HG02938 (cell line): ENCODE data around the gene CSF2.

Source experiments
- ATAC-seq: cut with Tn5 transposase; IDR thresholded peaks from one replicate; pipeline ENCODE4 v1.9.1; 2021; ENCODE audit warnings: mild to moderate bottlenecking, moderate library complexity; ENCODE audit not compliant: unreplicated experiment

CSF2 gene

DNA sequence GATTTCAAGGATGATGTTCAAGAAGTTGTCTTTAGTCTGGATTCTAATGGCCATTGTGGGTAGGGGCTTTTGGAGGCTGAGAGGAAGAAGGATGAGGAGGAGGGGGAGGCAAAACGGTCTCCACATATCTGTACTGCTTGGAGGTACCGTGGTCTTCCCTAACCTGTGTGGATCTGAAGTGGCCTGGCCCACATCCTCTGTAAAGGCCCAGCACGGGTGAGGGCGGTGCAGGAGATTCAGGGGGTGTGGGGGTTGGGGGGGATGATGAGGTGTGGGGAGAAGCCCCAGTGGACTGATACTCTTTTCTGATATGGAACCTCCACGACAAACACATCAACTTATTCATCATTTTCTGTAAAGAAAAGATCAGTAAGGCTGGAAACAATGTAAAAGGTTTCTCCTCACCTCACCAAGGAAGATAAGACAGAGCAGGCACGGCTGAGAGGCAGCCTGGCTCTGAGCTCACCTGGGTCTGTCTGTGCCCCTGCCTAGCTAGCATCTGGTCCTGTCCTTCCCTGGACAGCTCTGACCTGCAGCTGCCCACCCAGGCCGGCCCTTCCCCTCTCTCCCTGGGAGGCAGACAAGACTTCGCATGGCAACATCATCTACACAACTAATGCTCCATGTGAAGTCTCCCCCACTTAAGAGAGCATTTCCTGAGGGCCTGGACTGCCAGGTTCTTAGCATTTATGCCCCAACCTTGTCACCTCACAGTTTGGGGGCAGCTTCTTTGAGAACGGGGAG, 18.7 kb upstream of the CSF2 start:
- no peak for ATAC-seq

DNA sequence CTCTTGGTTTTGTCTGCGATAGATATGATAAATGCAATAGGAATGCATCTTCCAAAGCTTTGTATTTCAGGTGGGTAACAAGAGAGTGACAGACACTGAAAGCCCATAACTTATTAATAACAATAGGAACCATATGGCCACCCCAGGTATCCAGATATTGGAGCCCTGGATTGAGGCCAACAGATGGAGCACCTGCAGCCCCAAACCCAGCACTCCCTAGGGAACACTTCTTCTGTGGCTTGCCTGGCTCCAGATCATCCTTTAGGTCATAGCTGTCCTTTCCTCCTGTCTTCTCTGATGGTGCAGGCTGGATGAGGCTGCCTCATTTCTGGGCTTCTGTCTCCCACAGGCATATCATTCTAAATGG, 18.2 kb upstream of the CSF2 start:
- ATAC-seq, result no peak

DNA sequence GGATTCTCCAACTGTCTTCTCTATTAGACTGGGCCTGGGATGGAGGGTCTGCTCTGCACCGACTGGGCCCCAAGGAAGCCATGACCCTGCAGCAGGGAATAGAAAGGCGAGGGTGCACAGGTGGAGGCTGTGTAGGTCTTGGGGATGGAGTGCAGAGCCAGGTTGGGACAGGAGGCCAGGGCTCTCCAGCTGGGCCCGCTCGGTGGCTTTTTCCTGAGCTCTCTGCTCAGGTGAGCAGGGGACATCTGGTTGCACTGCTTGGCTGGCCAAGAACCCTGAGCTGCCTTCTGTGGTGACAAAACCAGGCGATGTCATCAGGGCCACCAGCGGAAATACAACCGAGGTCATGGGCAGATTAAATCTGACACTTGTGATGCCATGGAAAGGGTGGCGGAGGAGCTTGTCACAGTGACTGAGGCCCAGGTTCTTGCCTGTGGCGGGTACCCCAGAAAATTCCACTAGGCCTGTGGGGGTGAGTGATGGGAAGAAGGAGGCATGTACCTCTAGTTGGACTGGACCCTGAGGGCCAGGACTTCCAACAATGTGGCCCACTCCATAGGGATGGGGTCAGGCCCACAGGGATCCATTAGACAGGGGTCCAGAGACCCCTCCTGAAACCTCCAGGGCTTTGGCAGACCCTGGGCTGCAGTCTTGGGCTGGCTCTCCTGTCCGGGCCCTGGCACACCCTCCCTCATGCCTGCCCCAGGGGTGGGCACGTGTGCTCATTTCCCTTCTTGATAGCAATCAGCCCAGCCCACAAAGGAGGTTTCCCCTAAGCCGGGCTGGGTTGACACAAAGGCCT, 17.6 kb upstream of the CSF2 start:
- no peak for ATAC-seq

DNA sequence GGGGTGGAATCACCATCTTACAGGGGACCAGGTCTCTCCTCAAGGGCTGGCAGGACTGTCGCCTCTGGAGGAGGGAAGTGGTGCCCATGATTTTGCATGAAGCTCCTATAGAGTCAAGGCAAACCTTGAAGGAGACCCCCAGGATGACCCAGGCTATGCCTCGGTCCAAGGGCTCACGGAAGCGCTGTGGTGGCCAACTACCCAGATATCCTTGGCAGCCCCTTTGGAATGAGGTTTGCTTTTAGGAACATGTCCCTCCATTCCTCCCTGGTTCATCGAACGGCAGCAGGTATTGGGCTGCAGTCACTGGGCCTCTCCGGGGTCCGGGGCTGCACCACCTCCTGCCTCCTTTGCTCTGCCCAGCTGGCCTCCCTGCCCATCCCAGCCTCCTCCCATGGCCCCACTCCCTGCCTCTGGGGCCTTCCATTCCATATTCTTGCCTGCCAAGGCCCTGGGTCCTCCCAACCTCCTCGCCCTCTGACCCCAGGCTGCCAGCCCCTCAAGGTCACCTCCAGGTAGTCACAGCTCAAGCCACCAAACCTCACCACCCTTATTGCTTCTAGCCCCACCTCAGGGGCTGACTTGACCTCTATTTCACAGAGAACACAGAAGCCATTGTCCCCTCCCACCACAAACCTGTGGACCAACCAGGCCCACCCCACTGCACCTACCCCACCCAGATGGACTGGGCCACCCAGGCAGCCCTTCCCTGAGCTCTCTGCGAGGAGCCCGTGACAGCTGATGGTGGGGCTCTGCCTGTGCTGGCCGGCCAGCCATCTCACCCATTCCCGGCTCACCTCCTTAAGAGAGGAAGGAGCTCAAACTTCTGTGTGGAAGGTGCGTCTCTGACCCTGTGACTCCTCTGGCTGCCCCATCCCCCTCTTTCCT, 16.7 kb upstream of the CSF2 start:
- no peak for ATAC-seq

DNA sequence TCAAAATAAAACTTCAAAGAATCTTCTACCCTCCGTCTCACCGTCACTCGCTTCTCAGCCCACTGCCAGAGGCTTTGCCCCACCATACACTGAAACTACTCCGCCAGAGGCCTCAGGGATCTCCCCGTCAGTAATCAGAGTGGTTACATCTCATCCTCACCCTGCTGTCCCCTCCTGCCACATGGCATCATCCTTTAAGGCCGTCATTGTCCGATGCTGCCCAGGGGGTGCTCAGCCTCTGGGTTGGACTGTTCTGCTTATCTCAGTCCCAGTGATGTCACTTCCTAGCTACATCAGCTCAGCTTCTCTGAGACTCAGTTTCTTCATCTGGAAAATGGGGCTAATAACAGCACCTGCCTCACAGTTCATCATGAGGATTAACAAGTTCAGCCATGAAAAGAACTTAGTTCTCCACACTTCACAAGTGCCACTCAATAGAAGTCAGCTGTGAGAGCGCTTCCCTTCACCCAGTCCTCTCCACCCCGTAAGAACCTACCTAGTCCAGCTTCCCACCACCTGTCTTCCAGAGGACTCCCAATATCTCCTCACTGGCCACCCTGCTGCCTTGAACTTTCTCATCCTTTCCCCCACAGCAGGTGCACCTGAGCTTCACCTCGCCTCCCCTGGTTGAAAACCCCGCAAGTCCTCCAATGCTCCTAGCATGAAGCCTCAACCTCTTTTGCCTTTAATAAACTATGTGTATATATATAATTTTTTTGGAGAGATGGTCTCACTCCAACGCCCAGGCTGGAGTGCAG, 15.9 kb upstream of the CSF2 start:
- no peak for ATAC-seq

DNA sequence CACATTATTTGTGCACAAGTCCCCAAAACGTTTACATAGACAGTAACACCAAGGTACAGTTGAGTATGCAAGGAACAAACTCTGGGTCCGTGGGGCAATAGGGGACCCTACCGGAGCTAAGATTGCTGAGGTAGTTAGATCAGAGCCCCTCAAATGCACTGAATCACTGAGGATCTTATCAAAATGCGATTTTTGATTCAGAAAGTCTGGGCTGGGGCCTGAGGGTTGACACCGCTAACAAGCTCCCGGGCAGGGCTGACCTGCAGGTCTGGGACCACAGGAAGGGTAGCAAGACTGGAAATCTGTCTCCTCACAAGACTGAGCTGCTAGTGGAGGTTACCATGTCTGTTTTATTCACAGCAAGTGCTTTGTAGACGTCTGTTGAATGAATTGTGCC, 14.9 kb upstream of the CSF2 start:
- no peak for ATAC-seq

DNA sequence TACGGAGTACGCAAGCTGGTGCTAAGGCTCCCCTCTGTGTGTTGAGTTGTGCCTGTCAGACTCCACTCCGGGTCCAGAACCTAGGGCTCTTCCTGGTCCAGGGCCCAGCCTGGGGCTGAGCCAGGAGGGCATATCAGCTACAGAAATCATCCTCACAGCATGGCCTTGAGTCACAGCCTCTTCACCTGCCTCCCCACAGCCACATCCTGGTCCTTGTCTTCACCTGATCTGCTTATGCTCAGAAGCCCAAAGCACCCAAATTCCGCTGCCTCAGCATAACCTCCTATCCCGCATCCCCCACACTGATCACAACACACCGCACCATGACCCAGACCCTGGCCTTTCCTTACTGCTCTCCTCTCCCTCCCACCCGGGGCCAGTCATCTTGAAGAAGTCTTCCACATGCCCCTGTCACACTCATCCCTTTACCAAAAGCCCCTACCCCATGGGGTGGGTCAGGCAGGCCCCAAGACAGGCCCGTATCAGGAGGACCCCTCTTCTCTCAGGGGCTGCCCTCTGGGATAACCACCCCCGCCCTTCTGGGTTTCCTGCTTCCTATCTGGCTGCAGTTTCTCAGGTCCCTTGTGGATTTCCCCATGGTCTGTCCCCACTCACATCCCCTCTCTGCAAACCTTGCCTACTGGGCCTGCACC, 14.4 kb upstream of the CSF2 start:
- ATAC-seq, result no peak

DNA sequence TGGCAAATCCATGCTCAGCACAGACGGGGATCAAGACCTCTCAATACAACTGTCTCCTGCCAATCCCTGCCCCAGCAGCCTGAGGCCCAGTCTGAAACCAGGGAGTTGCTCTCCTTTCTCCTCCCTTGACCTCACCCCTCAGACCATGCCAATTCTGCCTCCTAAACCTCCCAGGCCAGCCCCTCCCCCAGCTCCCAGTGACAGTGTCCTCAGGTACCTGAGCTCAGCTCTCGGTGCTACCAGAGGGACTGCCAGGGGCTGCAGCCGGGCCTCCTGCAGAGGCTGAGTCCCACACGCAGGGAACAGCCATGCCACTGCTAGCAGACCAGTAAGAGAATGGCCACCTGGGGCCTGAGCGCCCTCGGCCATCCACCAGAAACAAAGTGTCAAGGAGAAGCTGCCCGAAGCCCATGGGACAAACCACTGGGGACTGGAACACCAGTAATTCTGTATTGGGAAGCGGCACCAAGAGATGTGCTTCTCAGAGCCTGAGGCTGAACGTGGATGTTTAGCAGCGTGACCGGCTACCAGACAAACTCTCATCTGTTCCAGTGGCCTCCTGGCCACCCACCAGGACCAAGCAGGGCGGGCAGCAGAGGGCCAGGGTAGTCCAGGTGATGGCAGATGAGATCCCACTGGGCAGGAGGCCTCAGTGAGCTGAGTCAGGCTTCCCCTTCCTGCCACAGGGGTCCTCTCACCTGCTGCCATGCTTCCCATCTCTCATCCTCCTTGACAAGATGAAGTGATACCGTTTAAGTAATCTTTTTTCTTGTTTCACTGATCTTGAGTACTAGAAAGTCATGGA, 13.7 kb upstream of the CSF2 start:
- no peak for ATAC-seq

DNA sequence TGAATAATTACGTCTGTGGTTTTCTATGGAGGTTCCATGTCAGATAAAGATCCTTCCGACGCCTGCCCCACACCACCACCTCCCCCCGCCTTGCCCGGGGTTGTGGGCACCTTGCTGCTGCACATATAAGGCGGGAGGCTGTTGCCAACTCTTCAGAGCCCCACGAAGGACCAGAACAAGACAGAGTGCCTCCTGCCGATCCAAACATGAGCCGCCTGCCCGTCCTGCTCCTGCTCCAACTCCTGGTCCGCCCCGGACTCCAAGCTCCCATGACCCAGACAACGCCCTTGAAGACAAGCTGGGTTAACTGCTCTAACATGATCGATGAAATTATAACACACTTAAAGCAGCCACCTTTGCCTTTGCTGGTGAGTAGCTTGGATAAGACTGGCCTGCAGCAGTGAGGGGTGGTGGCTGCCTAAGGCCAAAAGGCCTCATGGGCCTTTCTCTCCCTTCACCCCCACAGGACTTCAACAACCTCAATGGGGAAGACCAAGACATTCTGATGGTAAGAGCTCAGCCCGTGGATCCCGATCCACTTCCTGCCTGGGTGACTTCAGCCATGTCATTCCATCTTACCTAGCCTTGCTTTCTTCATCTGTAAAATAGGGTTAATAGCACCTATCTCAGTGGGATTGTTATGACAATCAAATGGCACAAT, 13.0 kb upstream of the CSF2 start, which contains the start of gene IL3:
IL3 (plus strand) TSS at position 155 of the 661 bp plus-strand sequence; CDS start at position 207, 52 bp downstream.
- ATAC-seq, result no peak

DNA sequence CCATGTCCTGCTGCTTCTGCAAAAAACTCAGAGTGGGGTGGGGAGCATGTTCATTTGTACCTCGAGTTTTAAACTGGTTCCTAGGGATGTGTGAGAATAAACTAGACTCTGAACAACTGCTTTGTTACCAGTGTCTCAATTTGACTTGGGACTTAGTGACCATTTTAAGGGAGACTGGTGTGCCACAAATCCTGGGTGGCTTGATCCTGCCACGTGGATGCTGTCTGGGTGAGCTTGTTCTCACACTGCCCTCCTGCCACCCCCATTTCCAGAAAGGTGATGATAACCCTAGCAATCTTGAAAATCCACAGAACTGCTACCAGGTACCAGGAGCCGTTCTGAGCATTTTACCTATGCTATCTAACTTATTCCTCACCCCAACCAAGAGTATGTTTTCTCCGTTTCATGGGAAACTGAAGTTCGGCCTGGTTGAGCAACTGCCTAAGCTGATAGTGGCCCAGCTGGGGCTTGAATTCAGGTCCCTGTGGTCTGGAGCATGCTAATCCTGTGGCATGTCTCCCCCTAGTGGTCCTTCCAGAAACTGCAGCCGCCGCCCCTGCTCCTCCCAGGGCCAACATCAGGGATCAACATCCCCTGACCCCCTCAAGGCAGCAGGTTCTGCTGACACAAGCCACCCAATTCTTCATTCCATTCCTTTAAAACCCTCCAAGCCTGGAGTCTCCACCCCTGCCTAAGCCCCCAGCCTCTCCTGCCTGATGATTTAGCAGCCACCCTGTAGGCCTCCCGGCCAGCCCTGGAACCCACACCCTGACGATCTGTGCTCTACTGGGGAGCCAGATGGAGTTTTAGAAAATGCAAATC, 10.3 kb upstream of the CSF2 start:
- ATAC-seq, result peak; percentile 63

DNA sequence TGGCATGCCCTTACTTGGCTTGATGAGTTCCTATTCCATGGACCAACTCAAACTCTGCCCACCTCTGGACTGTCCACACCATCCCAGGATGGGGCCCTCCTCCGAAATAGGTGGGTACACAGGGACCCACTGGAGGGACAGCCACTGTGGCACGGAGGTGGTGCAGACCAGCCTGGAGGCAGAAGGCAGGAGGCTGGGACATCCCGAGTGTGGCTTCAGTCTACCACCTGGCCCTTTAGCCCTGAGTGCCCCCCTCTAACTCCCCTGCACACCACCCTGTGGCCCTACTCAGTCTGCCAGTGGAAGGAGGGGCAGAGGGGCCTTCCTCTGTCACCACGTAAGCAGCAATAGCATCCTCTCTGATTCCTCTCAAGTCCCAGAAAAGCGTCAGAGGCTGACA, 9.4 kb upstream of the CSF2 start:
- ATAC-seq, result no peak

DNA sequence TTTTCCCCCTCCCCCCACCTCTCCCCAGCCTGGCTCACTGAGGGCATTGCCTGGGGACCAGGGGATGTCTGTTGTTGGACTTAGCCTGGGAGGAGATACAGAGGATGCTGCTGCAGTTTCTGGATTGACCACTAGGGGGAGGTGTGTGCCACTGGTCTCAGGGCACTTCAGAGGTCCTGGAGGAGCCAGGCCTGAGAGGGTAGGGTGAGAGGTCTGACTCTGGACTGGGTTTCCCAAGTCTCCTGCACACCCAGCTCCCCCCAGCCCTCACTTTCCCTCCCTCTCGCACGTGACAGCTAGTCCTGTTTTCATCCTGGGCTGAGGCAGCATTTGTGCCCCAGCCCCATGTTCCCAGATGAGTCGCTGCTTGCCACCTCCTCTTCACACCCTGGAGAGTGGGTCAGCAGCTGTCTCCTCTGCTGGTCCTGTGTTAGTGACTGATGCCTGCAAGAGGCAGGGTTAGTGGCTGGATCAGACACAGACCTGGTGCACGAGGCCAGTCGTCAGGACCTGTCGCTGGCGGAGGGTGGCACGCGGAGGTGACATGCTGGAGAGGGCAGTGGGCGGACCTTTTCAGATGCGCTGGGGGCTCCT, 8.8 kb upstream of the CSF2 start:
- peak; percentile 70 for ATAC-seq

DNA sequence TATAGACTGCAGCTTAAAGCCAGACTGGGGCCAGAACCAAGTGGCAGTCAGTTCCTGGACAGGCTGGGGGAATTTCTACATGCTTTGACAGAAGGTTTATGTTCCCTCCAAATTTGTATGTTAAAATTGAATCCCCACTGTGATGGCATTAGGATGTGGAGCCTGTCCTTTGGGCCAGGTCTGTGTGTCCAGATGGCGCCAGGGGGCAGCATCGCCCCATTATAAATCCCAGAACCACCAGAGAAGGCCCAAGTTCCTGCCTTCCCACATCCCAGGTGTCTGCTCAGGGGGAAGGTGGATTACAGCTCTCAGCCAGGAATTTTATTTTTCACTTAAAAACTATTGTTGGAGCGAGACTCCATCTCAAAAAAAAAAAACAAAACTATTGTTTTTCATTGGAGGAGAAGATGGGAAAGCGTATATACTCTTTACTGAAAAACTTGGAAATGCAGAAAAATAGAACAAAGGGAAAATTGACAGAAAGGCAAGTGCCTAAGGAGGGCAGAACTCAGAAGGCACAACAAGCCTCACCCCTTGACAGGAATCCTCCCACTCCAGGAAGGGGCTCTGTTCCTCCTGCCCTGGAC, 8.1 kb upstream of the CSF2 start:
- ATAC-seq, result no peak

DNA sequence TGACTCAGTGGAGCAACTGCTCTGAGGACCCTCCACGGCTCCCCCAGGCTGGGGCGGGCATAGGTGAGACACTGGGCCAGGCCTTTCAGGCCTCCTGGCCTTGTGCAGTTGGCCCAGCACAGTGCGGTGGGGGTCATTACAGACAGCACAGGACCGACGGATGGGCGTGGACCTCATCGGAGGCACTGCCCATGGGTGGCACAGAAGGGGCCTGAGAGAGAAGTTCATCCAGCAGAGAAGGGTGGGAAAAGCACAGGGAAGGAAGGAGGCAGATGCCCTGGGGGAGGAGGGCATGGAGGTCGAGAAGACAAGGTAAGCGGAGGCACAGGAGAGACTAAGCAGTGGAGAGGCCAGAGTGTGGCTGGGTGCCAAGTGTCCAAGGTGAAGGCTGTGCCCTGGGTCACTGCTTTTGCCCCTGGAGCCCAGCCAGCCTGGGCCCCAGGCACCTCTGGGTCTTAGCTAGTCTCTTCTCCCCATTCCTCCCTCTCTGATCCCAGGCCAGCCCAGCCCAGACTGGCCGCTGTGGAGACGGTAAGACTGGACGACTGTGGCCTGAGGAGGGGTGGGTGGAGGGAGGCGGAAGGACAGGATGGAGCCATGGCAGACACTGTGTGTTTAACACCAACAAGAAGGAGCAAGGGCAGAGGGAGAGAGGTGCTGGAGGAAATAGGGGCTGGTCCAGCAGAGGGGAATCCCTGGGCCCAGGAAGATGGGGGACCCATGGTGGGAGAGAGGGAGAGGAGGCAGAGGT, 7.5 kb upstream of the CSF2 start:
- no peak for ATAC-seq

DNA sequence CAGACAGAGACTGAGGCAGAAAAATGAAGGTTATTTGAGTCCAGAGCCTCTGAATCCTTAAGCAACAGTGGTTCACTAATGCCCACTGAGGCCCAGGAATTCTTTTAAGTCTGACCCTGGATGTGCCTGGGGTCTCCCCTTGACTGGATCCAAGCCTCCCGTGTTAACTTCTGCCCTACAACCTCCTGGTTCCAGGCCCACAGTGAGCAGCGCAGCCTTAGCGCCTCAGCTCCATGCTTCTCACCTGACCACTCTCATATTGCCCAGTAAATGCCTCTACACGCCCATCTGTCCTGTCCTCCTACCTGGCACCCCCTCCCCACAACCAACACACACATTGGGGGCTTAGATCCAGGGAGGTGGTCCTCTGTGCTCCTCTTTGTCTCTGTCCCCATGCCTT, 6.7 kb upstream of the CSF2 start:
- ATAC-seq, result no peak

DNA sequence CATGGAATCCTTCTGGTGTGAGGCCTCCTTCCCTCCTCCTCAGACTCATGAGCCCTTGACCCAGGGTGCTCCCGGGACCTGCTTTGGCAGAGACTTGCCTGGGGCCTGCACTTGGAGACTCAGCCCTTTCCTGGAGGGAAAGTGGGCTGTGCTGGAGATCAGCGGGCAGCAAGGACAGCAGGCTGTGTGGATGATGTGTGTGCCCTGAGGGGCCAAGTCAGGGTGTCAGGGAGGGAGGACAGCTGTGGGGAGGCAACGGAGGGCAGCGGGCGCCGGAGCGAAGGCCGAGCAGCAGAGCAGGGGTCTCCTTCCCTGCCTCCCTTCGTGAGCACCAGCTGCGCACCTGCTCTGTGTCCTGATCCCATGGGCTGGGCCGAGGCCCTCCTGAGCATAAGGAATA, 6.1 kb upstream of the CSF2 start:
- no peak for ATAC-seq
